Right hindlimb (tissue), 1 donor: Measurements from ENCODE around the gene DDIT4L.
"Not testable (repeated sequence)": the region's sequence is repeated elsewhere in the genome, so short reads cannot be mapped to it uniquely, and the experiment has no call there.

Experiments used
- DNase-seq: peaks from one replicate; pipeline ENCODE4 v3.0.0-alpha.2; 2018

Gene DDIT4L

GRCh38 chr4:100189820-100190642 lies at the start of gene DDIT4L:
DDIT4L (minus strand) TSS chr4:100190468; CDS start chr4:100189983, 485 bp downstream.
- peak; percentile 76 for DNase-seq

- DNase-seq, result no peak
Observed at GRCh38 chr4:100240008-100240407, 49.7 kb upstream of the DDIT4L start.

GRCh38 chr4:100224721-100225120 lies 34.5 kb upstream of the DDIT4L start:
- DNase-seq, result no peak

- no peak for DNase-seq
Observed at GRCh38 chr4:100224160-100224559, 33.9 kb upstream of the DDIT4L start.

GRCh38 chr4:100208964-100209363 lies 18.7 kb upstream of the DDIT4L start:
- DNase-seq, result no peak

GRCh38 chr4:100208459-100208858 lies 18.2 kb upstream of the DDIT4L start:
- no peak for DNase-seq

GRCh38 chr4:100206850-100207249 lies 16.6 kb upstream of the DDIT4L start:
- no peak for DNase-seq

- no peak for DNase-seq
Observed at GRCh38 chr4:100198061-100198460, 7.8 kb upstream of the DDIT4L start.

GRCh38 chr4:100196388-100197071 lies 6.3 kb upstream of the DDIT4L start:
- not testable (repeated sequence) for DNase-seq

- no peak for DNase-seq
Observed at GRCh38 chr4:100190643-100191600, 654 bp upstream of the DDIT4L start.

GRCh38 chr4:100188829-100189228 lies 1.4 kb downstream of the DDIT4L start:
- no peak for DNase-seq

GRCh38 chr4:100187781-100188180 lies 2.5 kb downstream of the DDIT4L start:
- DNase-seq, result no peak

- DNase-seq, result no peak
Observed at GRCh38 chr4:100184787-100185186, 5.5 kb downstream of the DDIT4L start.

GRCh38 chr4:100177855-100178254 lies 12.4 kb downstream of the DDIT4L start:
- no peak for DNase-seq

GRCh38 chr4:100177126-100177525 lies 13.1 kb downstream of the DDIT4L start:
- no peak for DNase-seq

GRCh38 chr4:100175858-100176257 lies 14.4 kb downstream of the DDIT4L start:
- no peak for DNase-seq

- DNase-seq, result no peak
Observed at GRCh38 chr4:100174985-100175383, 15.3 kb downstream of the DDIT4L start.

- no peak for DNase-seq
Observed at GRCh38 chr4:100170986-100171385, 19.3 kb downstream of the DDIT4L start.

- no peak for DNase-seq
Observed at GRCh38 chr4:100169491-100170485, 20.5 kb downstream of the DDIT4L start.

GRCh38 chr4:100168521-100168920 lies 21.7 kb downstream of the DDIT4L start:
- DNase-seq, result no peak

GRCh38 chr4:100166297-100167039 lies 23.8 kb downstream of the DDIT4L start:
- DNase-seq, result no peak
